GM23338 (cell line): ENCODE measurements around the gene EEF2. TPM values are rescaled to one million over a fixed set of nuclear protein-coding genes. Genes with fewer than 3 reads are reported as not detected.

Experiments
- ATAC-seq: fragments of 200-7000 bp; cut with Tn5 transposase; 3 replicates; pipeline ENCODE4 v1.9.1; 2020
- DNase-seq: peaks from one replicate; pipeline ENCODE4 v3.0.0-alpha.2; 2015; ENCODE audit warnings: low spot score
- H2AFZ ChIP-seq: fragments of 200-600 bp; sonication (generic); 2 replicates; pipeline ENCODE4 v1.8.0; 2016; ENCODE audit warnings: antibody characterized with exemption, mild to moderate bottlenecking, moderate library complexity
- H3F3A ChIP-seq: fragments of 200-600 bp; sonication (generic); replicated peaks from 2 replicates; pipeline ENCODE4 v1.8.0; 2017; ENCODE audit warnings: antibody characterized with exemption, mixed run types, low read depth
- H3K27ac ChIP-seq: fragments of 200-600 bp; sonication (generic); 2 replicates; pipeline ENCODE4 v1.6.1; 2016; ENCODE audit warnings: low read depth
- H3K27me3 ChIP-seq: fragments of 200-600 bp; sonication (generic); 2 replicates; pipeline ENCODE4 v1.8.0; 2016; ENCODE audit warnings: mild to moderate bottlenecking, mixed run types, moderate library complexity; ENCODE audit not compliant: insufficient read depth
- H3K36me3 ChIP-seq: fragments of 200-600 bp; sonication (generic); 2 replicates; pipeline ENCODE4 v1.8.0; 2016; ENCODE audit warnings: mild to moderate bottlenecking; ENCODE audit not compliant: insufficient read depth
- H3K4me1 ChIP-seq: fragments of 200-600 bp; sonication (generic); 2 replicates; pipeline ENCODE4 v1.8.0; 2016; ENCODE audit warnings: mild to moderate bottlenecking, moderate library complexity; ENCODE audit not compliant: insufficient read depth
- H3K4me2 ChIP-seq: fragments of 200-600 bp; sonication (generic); 2 replicates; pipeline ENCODE4 v1.7.1; 2017; ENCODE audit warnings: mixed run types
- H3K4me3 ChIP-seq: fragments of 200-600 bp; sonication (generic); 2 replicates; pipeline ENCODE4 v1.6.1; 2016; ENCODE audit warnings: mixed run types
- H3K79me2 ChIP-seq: fragments of 200-600 bp; sonication (generic); replicated peaks from 2 replicates; pipeline ENCODE4 v1.8.0; 2017; ENCODE audit warnings: mild to moderate bottlenecking; ENCODE audit not compliant: insufficient read depth
- H3K9me2 ChIP-seq: fragments of 200-600 bp; sonication (generic); 2 replicates; pipeline ENCODE4 v1.8.0; 2017; ENCODE audit not compliant: insufficient read depth
- H4K20me1 ChIP-seq: fragments of 200-600 bp; sonication (generic); replicated peaks from 2 replicates; pipeline ENCODE4 v1.8.0; 2017; ENCODE audit warnings: mild to moderate bottlenecking; ENCODE audit not compliant: insufficient read depth
- H3K27ac Mint-ChIP-seq: 2 replicates; pipeline ENCODE4 v1.8.0; 2020; ENCODE audit warnings: inconsistent platforms, mild to moderate bottlenecking, moderate library complexity, mixed read lengths
- H3K27me3 Mint-ChIP-seq: 3 replicates; pipeline ENCODE4 v1.8.0; 2022; ENCODE audit warnings: low read depth, mild to moderate bottlenecking, moderate library complexity, mixed read lengths, inconsistent platforms; ENCODE audit not compliant: insufficient read depth, poor library complexity
- H3K36me3 Mint-ChIP-seq: 3 replicates; pipeline ENCODE4 v1.8.0; 2021; ENCODE audit warnings: low read depth, mild to moderate bottlenecking, inconsistent platforms, moderate library complexity, mixed read lengths
- H3K4me1 Mint-ChIP-seq: 3 replicates; pipeline ENCODE4 v1.8.0; 2020; ENCODE audit warnings: mild to moderate bottlenecking, inconsistent platforms, mixed read lengths
- H3K4me3 Mint-ChIP-seq: 3 replicates; pipeline ENCODE4 v1.8.0; 2021; ENCODE audit warnings: moderate library complexity, mild to moderate bottlenecking, inconsistent platforms, mixed read lengths
- H3K9me3 Mint-ChIP-seq: 3 replicates; pipeline ENCODE4 v1.8.0; 2020; ENCODE audit warnings: moderate library complexity, mild to moderate bottlenecking, inconsistent platforms, mixed read lengths
- CREB1 ChIP-seq: fragments of 250-450 bp; sonication (Bioruptor Pico); IDR thresholded peaks from 2 replicates; pipeline ENCODE4 v1.5.0; 2020; ENCODE audit warnings: low read depth, mild to moderate bottlenecking, moderate library complexity
- CTCF ChIP-seq, 2 experiments: fragments of 200-600 bp in 1 of 2; sonication (generic) in 1 of 2; conservative IDR thresholded peaks; 2 replicates each; pipeline versions ENCODE4 v1.5.1 to v1.6.1; 2016 to 2017; ENCODE audit warnings: antibody characterized with exemption in 2 of 2, low read depth in 2 of 2, mild to moderate bottlenecking in 2 of 2, moderate library complexity in 1 of 2
- ETS1 ChIP-seq: IDR thresholded peaks from 2 replicates; pipeline ENCODE4 v1.6.1; 2016; ENCODE audit warnings: antibody characterized with exemption
- EZH2 ChIP-seq: fragments of 200-600 bp; sonication (generic); IDR thresholded peaks from one replicate; pipeline ENCODE4 v1.8.0; 2017; ENCODE audit warnings: antibody characterized with exemption, mild to moderate bottlenecking, low read depth; ENCODE audit not compliant: unreplicated experiment
- EZH2phosphoT487 ChIP-seq: fragments of 200-600 bp; sonication (generic); IDR thresholded peaks from one replicate; pipeline ENCODE4 v1.8.1; 2018; ENCODE audit warnings: antibody characterized with exemption; ENCODE audit not compliant: unreplicated experiment
- JUNB ChIP-seq: IDR thresholded peaks from one replicate; pipeline ENCODE4 v1.6.1; 2016; ENCODE audit warnings: antibody characterized with exemption; ENCODE audit not compliant: unreplicated experiment
- NANOG ChIP-seq: IDR thresholded peaks from 2 replicates; pipeline ENCODE4 v1.6.1; 2016; ENCODE audit warnings: antibody characterized with exemption, borderline replicate concordance
- POLR2AphosphoS5 ChIP-seq: IDR thresholded peaks from 2 replicates; pipeline ENCODE4 v1.6.1; 2016; ENCODE audit warnings: antibody characterized with exemption, low read depth
- REST ChIP-seq: IDR thresholded peaks from one replicate; pipeline ENCODE4 v1.6.1; 2018; ENCODE audit warnings: antibody characterized with exemption; ENCODE audit not compliant: unreplicated experiment
- STAT1 ChIP-seq: IDR thresholded peaks from one replicate; pipeline ENCODE4 v1.6.1; 2016; ENCODE audit warnings: antibody characterized with exemption; ENCODE audit not compliant: unreplicated experiment
- ZNF114 ChIP-seq: fragments of 250-450 bp; sonication (Bioruptor Pico); IDR thresholded peaks from 2 replicates; pipeline ENCODE4 v1.5.0; 2020; ENCODE audit warnings: mild to moderate bottlenecking, moderate library complexity
- ZNF331 ChIP-seq: fragments of 250-450 bp; sonication (Bioruptor Pico); IDR thresholded peaks from 2 replicates; pipeline ENCODE4 v1.5.0; 2020; ENCODE audit warnings: low read depth, mild to moderate bottlenecking, moderate library complexity
- ZNF462 ChIP-seq: fragments of 250-450 bp; sonication (Bioruptor Pico); IDR thresholded peaks from 2 replicates; pipeline ENCODE4 v1.5.0; 2020; ENCODE audit warnings: mild to moderate bottlenecking, moderate library complexity
- polyA plus RNA-seq: library from polyadenylated mRNA; unstranded; fragments of >200 nt; fragmentation: Nextera tagmentation; extraction: Ambion mirVana; gene quantifications from 2 replicates; pipeline ENCODE4 v1.2.1, GENCODE V29; 2016
- total RNA-seq: library from RNA; depleted of rRNA; stranded (reverse); fragments of >200 nt; shearing (Covaris generic); gene quantifications from 2 replicates; pipeline ENCODE4 v1.2.3, GENCODE V29; 2014

Gene EEF2
- total and polyA plus RNA-seq, 2 experiments from 2014 or later: 772 to 2,987 TPM

- H3K36me3 ChIP-seq: peaks cover 78% of the 10 kb centered on the region
- H3K27ac ChIP-seq: peak overlapping the region; percentile 78
- H3K4me3 ChIP-seq: no peak overlapping the region
- H3K9me3 Mint-ChIP-seq: peaks cover 9% of the 10 kb centered on the region; the same call in 2 of the 3 replicates
- no peaks in the 10 kb centered on the region for H3K9me2 ChIP-seq
- H3K36me3 Mint-ChIP-seq: peaks cover 93% of the 10 kb centered on the region
- H4K20me1 ChIP-seq: peaks cover 66% of the 10 kb centered on the region
- TF ChIP-seq EZH2 (no peak), CTCF (conservative IDR thresholded peaks at IDR 0.05; ENCODE audit: low read depth in 2 of 2) (no peak), REST (no peak), CREB1 (CRISPR knock-in tag) (no peak), EZH2phosphoT487 (no peak), JUNB (no peak), NANOG (no peak), STAT1 (no peak), ZNF331 (CRISPR knock-in tag) (no peak), POLR2AphosphoS5 (no peak), ZNF114 (CRISPR knock-in tag) (no peak), ETS1 (no peak), ZNF462 (no peak)
- peak overlapping the region; percentile 65; the same call in 1 of the 2 replicates for H3K27ac Mint-ChIP-seq
- peaks cover 39% of the 10 kb centered on the region for H3K27me3 Mint-ChIP-seq
- no peak overlapping the region for H2AFZ ChIP-seq
- no peak overlapping the region for H3K4me3 Mint-ChIP-seq
- H3K4me1 ChIP-seq: peaks cover 9% of the 10 kb centered on the region; the same call in 1 of the 2 replicates
- H3K79me2 ChIP-seq: peaks cover 66% of the 10 kb centered on the region
- no peak for DNase-seq
- peaks cover 26% of the 10 kb centered on the region for H3K4me1 Mint-ChIP-seq
- no peak for ATAC-seq
- peaks cover 90% of the 10 kb centered on the region for H3F3A ChIP-seq
- no peaks in the 10 kb centered on the region for H3K27me3 ChIP-seq
- no peak overlapping the region for H3K4me2 ChIP-seq
Observed at GRCh38 chr19:3979289-3979673, 6.0 kb downstream of the EEF2 start.
